HT1080 (cell line): ENCODE results near the gene RABGAP1. TPM values are rescaled to one million over a fixed set of nuclear protein-coding genes. Genes with fewer than 3 reads are reported as not detected.

Experiments used
- small RNA-seq: library from RNA; depleted of rRNA; stranded (forward); fragments of <200 nt; gene quantifications from one replicate; pipeline ENCODE3, GENCODE V24; 2014
- total RNA-seq: library from RNA; depleted of rRNA; stranded (reverse); fragments of >200 nt; shearing (Covaris generic); gene quantifications from 2 replicates; pipeline ENCODE4 v1.2.3, GENCODE V29; 2014; rRNA removed

The RABGAP1 gene
- total RNA-seq, 1 experiment from 2014 or later, result 20.2 TPM

Small RNAs within 50 kb of the gene (small RNA-seq; reads per million reads assigned to genes)
- gene GPR21 (not detected), gene RNY1P15 (not detected)

Other genes starting within 250 kb of the RABGAP1 start
- not detected in 2 replicates for gene OR1L4, start 217.0 kb upstream of the RABGAP1 start, total RNA-seq
- gene OR1L6, start 198.7 kb upstream of the RABGAP1 start, total RNA-seq, result not detected in 2 replicates
- not detected in 2 replicates for gene OR5C1, start 152.1 kb upstream of the RABGAP1 start, total RNA-seq
- not detected in 2 replicates for gene OR1K1, start 140.9 kb upstream of the RABGAP1 start, total RNA-seq
- gene PDCL, start 112.4 kb upstream of the RABGAP1 start, total RNA-seq, result 21.8 and 25.1 TPM in 2 replicates
- gene RC3H2, start 35.7 kb upstream of the RABGAP1 start, total RNA-seq, result 32.0 and 33.7 TPM in 2 replicates
- 7.3 and 13.0 TPM in 2 replicates for gene ZBTB6, start 27.7 kb upstream of the RABGAP1 start, total RNA-seq
- 4.2 and 5.4 TPM in 2 replicates for gene ZBTB26, start 9.5 kb upstream of the RABGAP1 start, total RNA-seq
- 0.55 TPM in 1 of 2 replicates, not detected in the other for gene GPR21, start 92.6 kb downstream of the RABGAP1 start, total RNA-seq